ENCODE results near the gene QKI.
"Not testable (repeated sequence)": the region's sequence is repeated elsewhere in the genome, so short reads cannot be mapped to it uniquely, and the experiment has no call there.

Gene QKI

DNA sequence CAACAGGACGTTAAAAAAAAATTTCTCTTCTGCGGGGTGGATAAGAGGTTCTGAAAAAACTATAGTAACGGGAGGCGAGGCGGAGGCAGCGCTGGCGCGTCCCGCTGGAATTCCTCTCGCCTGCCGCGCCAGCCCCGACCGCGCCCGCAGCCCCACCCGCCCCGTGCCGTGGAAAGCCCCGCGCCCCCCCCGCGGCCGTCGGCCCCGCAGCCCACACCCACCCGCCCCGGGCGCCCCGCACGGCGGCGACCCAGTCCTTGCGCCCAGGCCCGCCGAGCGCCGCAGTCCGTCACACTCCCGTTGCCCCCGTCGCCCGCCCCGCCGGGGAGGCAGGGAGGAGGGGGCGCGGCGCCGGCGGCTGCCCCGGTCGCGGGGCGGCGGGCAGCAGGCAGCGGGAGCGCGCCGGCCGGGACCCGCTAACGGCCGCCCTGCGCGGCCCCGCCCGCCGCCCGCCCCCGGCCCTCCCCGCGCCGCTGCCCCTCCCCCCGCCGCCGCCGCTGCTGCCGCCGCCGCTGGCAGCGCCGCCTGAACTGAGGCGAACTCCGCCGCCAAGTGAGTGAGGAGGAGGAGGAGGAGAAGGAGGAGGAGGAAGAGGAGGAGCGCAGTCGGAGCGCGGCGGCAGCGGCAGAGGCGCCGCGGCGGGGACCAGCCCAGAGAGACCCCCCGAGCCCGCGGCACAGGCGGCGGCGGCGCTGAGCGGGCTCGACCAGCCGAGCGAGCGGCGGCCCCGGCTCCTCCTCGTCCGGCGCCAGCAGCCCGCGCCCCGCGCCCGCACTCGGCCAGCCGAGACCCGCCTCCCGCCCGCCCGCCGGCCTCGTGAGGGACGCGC lies at the start of gene QKI:
TSS of gene QKI (plus strand) at position 602 of the 829 bp plus-strand sequence. CDS start 476 bp downstream, outside the sequence.
- no peak for DNase-seq

- DNase-seq: no peak
These were observed 48.2 kb upstream of the QKI start for GRCh38 chr6:163366288-163366687.

GRCh38 chr6:163367497-163368183 lies 46.9 kb upstream of the QKI start:
- DNase-seq: no peak

GRCh38 chr6:163369141-163369540 lies 45.4 kb upstream of the QKI start:
- no peak for DNase-seq

DNA sequence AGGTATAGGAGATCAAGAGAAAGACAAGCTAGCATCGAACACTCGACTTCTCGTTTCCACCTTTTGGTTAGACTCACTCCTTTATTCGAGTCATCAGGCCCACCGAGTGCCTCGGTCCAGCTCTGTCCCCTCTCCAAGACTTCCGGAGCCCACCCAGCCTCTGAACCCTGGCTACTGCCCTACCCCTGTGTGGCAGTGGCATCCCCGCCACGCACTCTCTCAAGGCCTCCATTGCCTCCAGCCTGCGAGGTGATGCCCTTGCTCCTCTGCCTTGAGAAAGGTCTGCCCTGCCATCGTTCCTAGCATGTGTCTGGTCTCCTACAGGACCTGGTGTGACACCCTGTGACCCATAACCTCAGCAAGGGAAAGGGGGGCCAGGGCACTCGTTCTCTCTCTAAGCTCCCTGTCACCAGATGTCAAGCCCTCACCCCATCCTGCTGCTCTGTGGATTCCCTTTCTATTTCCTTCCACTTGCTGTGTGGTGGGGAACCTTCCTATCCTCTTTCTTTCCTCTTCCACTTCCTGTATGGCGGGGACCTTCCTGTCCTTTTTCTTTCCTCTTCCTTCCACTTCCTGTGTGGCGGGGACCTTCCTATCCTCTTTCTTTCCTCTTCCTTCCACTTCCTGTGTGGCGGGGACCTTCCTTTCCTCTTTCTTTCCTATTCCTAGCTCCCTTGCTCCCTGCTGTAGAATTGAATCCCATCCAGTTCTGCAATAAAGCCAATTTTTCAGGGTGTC lies 44.7 kb upstream of the QKI start:
- no peak for DNase-seq

GRCh38 chr6:163370464-163371117 lies 43.9 kb upstream of the QKI start:
- no peak for DNase-seq

- DNase-seq: no peak
These were observed 43.4 kb upstream of the QKI start for GRCh38 chr6:163371129-163371528.

DNA sequence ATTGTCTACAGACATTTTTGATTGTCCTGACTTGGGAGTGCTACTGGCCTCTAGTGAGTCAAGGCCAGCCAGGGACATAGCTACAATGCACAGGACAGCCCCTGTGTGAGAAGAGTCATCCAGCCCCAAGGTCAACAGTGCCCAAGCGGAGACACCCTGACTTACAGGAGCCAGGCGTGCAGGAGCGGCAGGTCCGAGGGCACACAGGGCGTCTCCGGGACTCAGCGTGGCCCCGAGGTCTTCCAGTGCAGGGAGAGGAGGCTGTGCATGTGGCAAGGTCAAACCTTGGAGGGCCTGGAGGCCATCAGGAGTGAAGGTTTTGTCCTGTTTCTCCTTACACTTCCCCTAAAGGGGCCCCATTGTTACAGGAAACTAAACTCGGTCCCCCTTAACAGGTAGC lies 41.3 kb upstream of the QKI start:
- no peak for DNase-seq

GRCh38 chr6:163375361-163375760 lies 39.2 kb upstream of the QKI start:
- no peak for DNase-seq

- DNase-seq: no peak
These were observed 38.3 kb upstream of the QKI start for GRCh38 chr6:163376187-163376586.

GRCh38 chr6:163377561-163377960 lies 37.0 kb upstream of the QKI start:
- DNase-seq: no peak

- DNase-seq: no peak
These were observed 34.3 kb upstream of the QKI start for GRCh38 chr6:163380216-163380615.

DNA sequence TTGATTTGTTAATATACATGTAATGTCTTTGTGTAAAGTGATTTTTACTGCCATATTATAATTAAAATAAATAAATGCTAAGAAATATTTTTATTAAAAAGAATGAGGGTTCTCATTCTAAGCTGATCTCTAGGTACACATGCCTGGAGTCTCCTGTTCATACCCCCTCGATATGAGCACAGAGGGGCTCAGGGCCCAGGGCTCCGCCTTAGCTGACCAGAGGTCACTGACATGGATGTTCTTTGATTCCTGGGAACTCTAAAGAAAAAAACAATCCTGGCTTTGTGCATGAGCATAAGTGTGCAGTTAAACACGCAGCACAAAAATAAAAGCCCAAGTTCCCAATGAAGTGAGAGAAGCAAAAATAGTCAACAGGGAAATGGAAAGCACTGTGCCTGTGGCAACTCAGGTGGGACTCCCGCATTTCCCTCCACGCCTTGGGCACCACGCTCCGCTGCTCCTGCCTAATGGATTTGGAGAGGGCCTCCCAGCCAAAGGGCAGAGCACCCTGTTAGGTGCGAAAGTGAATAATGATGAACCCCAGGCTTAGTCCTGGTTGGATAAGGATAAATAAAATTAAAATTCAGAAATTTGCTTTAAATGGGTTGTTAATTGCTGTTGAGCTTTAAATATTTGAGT lies 33.3 kb upstream of the QKI start:
- DNase-seq: no peak

- not testable (repeated sequence) for DNase-seq
These were observed 31.1 kb upstream of the QKI start for GRCh38 chr6:163383396-163383795.

DNA sequence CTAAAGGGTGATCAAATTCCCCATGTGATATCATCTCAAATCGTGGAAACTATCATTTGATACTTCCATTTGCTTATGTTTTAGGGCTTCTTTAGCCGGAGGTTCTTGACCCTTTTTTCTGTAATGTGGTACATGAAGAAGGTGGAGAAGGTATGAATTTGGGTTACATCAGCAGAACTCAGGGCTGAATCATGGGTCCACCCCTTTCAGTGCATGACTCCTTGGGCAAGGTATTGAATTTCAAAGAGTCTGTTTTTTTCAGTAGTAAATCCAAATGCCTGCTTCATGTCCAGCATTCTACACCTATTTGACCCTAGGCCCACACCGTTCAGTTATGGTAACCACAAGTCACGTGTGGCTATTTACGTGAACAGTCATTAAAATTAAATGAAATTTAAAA lies 30.6 kb upstream of the QKI start:
- DNase-seq: no peak

DNA sequence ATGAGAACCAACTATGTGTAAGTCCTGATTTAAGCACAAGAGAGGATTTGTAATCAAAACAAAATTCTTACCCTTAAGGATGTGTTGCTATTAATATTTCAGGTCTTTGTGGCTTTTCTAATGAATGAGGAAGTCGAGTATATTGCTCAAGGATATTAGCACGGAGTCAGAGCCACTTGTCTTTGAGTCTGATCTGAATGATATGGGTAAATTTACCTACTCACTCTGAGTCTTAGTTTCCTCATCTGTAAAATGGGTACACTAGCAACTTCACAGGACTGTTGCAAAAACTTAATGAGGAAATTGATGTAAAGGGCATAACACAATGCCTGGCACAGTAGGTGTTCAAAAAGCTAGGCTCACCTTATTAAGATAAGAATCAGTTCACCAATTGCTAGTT lies 30.0 kb upstream of the QKI start:
- DNase-seq: no peak

- not testable (repeated sequence) for DNase-seq
These were observed 29.0 kb upstream of the QKI start for GRCh38 chr6:163385503-163385902.

DNA sequence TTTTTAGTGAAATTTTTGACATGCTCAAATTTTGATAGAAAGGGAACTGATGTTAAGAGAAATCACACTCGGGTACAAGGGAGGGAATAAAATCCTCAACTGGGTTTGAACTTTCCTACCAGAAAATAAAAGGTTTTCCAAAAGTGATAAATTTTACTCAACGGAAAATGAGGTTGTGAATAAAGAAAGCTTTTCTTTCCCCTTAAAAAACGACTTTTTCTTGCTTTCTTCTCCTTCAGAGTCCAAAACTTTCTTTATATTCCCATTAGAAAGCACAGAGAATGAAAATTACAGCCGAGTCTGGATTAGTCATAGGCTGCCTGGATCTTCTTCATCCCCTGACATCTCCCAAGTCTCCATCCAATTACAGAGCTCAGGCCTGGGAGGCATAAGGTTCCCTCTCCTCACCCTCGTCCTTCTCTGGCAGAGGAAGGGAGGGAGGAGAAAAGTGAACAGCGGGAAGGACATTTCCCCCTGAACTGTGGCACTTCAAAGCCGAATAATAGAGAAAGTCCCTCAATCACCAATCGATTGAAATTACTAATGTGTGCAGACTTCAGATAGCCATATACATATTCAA lies 28.1 kb upstream of the QKI start:
- DNase-seq: no peak

DNA sequence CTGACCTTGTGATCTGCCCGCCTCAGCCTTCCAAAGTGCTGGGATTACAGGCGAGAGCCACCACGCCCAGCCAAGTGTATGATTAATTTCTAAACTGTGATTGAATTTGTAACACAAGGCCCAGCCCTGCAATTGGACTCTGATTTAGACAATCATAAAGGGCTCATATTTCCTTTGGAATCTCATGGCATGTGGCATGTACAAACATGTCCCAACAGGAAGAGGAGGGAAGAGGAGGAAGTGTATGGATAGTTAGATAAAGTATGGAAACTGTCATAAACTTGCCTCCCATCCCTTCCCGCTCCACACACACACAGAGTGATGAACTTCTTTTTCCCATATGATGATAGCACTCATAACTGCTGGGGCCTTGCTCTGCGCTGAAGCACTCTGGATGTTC lies 27.2 kb upstream of the QKI start:
- no peak for DNase-seq

GRCh38 chr6:163389354-163389753 lies 25.2 kb upstream of the QKI start:
- DNase-seq: no peak

- DNase-seq: no peak
These were observed 23.7 kb upstream of the QKI start for GRCh38 chr6:163390770-163391169.

DNA sequence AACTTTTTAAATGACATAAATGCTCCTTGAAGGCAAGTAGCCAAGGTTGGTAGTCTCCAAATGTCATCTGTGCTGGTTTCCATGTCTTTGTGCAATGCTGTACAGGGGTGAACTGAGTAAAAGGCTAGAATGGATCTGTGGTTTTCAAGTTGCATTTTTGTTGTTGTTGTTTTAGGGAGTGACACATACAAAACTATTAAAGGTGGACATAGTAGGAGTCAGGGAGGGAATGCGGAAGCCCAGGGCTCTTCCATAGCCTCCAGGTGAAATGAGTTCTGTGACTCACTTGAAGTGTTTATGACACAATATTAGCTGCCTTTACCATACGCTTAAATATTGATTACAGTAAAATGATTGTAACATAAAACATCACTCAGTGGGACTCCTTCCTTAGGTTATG lies 22.5 kb upstream of the QKI start:
- DNase-seq: no peak
